Activated CD4-positive, CD25-positive, alpha-beta regulatory T cell treated with anti-CD3 and anti-CD28 coated beads, Interleukin-2, amount 50 U/mL, for 72 hours (primary cell): ENCODE results near the gene RGS10.
"Not testable (repeated sequence)": the region's sequence is repeated elsewhere in the genome, so short reads cannot be mapped to it uniquely, and the experiment has no call there.

ENCODE experiments used
- DNase-seq: peaks from one replicate; pipeline ENCODE4 v3.0.0; 2021

Gene RGS10

DNA sequence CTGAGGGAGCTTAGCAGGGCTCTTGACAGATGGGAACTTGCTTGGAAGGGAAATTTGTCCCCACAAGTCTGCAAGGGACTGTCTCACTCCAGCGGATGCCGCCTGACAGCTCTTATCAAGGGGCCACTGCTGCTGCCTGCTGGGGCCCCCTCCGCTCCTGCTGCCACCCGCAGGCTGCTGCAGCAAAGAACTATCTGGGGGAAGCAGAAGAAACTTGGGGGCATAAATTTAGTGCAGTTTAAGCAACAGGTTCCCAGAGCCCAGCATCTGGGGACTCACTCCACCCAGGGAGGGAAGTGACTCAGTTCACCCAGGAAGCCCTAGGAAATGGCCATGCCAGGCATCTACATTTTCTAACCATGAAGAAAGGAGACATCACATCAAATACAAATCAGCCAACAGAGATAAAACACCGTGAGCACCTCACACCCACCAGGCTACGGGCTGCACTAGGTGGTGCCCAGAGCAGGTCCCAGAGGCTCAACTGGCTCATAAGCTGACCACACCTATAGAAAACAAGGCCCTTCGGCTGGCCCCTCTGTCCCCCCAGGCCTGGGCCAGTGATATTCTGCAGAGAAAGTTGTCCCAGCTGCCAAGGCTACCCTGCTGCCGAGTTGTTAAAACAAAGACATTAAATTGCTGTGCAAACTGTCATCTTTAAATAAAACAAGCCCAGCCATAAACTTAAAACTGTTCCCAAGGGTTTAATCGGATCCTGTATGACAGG, 3.7 kb downstream of the RGS10 start:
- DNase-seq, result peak; percentile 36

DNA sequence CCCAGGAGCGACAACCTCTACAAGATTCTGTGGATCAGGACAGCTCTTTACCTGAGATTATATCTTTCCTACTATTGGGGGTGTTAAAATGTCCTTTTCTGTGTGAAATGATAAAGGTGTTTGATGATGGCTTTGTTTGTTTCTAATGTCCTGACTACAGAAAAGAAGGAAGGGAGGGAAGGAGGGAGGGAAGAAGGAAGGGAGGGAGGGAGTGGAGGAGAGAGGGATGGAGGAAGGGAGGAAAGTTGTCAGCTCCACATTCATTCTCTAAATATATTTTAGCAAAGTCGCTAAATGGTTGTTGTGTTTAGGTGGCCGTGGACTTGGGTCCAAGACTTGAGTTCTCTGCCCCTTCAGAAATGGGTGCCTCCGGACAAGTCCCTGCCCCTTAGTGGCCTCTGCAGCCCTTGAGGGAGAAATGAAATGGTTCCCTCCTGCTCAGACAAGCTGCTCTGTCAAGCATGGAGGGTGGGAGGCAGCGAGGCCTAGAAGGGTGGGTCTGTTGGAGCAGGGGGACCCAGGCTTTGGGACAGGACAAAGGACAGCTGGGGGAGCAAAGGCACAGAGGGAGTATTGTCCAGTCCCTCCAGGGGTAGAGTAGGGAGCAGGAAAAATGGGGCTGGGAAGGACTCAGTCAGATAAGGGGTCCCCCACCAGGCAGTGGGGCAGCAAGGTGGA, 4.4 kb downstream of the RGS10 start:
- no peak for DNase-seq

DNA sequence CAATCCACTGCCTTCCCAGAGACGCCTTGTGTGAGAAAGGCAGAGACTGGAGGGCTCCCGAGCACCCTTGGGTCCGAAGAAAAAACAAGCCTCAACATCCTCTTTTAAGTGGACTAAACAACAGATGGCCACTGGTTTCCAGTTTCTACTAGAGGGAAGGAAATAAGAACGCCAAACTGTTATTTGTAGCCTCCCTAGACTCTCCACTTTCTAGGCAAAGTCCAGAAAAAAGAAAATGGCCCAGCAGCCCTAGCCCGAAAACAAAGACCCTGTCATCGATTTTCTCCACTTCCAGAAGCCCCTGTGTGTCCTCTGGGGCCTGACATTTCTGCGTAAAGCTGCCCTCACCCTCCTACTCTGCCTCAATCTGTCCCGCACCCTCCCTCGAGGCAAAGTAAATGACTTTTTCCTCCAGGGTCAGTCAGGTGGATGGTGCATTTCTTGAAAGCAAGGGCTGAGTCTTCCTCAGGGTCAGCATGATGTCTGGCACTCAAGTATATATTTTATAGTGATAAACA, 6.0 kb downstream of the RGS10 start:
- DNase-seq, result no peak

DNA sequence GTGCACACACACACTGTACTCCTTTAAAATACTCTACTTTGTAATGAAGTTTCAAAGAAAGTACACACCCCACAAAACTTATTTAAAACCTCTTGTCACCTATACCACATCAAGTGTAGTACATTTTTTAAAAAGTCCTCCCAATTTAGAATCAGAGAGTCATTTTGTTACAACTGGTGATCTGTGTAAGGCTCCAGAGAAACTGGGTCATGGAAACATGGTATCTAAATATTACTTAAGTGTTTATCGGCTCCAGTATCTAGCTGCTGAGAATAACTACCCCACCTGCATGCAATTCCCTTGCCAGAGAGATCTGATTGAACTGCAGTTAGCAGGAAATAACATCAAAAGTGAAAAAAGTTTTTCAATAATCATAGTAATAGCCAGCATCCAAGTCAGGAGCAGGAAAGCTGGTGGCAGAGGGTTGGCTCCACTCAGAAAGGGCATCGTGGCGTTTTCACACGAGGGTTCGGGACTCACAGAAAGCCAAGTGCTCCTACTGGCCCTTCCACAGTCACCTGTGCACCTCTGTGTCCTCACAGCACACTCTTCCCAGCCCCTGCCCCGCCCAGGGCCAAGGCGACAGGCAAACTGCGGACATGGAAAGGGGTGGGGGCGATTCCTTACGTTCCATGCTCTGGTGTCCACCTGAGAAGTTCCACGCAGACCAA, 6.5 kb downstream of the RGS10 start:
- no peak for DNase-seq

DNA sequence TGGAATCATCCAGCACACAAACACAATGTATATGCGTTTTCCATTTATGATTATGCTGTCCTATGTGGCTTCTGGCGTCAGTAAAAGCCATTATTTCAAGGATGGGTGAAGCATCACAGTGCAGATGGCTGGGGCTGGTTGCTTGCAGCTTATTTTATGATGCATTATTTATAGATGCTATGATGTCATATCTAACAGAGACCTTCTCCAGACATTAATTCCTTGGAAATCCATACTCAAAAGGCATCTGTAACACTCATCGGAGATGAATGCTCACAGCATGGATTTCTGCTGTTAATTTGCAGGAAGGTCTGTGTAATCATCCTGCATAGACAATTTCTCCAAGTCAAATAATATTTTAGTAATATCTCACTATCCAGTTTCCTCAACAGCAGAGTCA, 7.2 kb downstream of the RGS10 start:
- DNase-seq, result no peak

DNA sequence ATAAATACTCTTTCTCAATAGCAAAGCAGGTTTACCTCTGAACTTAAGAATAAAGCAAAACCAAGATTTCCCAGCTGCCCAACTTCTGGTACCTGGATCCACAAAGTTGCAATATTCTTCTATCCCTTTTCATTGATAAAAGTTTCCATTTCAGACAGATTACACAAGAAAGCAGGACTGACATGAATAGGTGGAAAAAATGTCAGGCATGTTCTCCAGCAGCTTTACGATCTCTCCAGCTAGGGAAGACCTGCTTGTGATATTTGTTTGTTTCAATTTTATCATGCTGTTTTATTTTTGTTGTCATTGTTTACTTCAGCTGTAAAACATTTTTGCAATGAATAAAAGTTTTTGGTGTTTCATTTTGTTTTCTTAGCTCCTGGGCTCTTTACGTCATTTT, 9.0 kb downstream of the RGS10 start:
- DNase-seq, result no peak

DNA sequence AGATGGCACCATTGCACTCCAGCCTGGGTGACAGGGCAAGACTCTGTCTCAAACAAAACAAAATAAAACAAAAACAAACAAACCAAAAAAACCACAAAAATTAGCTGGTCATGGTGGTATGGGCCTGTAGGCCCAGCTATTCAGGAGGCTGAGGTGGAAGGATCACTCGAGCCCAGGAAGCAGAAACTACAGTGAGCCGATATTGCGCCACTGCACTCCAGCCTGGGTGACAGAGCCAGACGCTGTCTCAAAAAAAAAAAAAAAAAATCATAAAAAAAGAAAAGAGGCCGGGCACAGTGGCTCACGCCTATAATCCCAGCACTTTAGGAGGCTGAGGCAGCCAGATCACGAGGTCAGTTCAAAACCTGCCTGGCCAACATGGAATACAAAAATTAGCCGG, 9.7 kb downstream of the RGS10 start:
- DNase-seq, result not testable (repeated sequence)

DNA sequence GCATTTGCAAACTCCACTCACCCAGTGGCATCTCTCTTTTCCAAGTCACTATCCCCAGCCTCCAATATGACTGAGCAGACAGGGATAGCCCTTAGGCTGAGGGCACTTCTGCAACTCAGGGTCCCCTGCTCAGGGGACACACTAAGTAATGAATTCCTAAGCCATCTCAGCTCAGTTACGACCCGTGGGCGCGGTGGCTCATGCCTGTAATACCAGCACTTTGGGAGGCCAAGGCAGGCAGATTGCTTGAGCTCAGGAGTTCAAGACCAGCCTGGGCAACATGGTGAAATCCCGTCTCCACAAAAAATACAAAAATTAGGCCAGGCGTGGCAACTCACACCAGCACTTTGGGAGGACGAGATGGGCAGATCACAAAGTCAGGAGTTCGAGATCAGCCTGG, 10.3 kb downstream of the RGS10 start:
- not testable (repeated sequence) for DNase-seq

DNA sequence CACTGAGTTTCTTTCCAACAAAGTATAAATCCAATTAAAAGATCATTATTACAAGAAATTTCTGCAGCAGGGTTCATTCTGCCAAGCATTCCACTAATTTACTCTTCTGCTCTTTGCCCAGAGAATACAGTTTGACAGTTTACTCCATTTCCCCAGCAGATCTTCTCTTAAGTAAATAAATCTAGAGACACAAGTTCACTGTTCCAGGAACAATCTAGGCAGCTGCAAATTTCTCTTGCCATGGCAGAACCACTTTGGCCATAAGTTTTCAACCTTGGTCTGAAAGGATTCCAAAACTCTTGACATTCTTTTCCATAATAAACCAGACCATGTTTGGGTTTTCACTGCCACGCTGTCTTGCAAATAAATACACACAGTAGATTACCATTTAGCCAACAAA, 11.5 kb downstream of the RGS10 start:
- no peak for DNase-seq

DNA sequence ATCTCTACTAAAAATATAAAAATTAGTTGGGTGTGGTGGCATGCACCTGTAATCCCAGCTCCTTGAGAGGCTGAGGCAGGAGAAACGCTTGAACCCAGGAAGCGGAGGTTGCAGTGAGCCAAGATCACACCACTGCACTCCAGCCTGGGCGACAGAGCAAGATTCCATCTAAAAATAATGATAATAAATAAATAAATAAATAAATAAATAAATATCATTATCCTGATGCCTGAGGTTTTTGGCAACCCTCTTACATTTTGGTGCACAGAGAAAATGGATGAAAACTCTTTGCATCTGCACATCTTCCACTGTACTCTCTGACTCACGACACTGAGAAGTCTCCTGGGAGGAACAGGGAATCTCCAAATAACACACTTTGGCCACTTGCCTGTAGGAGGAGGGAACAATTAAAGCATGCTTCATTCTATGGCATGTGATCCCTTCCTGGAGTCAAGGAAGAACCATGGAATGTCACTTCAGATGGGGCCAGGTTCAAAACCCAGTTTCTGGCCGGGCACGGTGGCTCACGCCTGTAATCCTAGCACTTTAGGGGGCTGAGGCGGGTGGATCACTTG, 13.8 kb downstream of the RGS10 start:
- DNase-seq, result not testable (repeated sequence)

DNA sequence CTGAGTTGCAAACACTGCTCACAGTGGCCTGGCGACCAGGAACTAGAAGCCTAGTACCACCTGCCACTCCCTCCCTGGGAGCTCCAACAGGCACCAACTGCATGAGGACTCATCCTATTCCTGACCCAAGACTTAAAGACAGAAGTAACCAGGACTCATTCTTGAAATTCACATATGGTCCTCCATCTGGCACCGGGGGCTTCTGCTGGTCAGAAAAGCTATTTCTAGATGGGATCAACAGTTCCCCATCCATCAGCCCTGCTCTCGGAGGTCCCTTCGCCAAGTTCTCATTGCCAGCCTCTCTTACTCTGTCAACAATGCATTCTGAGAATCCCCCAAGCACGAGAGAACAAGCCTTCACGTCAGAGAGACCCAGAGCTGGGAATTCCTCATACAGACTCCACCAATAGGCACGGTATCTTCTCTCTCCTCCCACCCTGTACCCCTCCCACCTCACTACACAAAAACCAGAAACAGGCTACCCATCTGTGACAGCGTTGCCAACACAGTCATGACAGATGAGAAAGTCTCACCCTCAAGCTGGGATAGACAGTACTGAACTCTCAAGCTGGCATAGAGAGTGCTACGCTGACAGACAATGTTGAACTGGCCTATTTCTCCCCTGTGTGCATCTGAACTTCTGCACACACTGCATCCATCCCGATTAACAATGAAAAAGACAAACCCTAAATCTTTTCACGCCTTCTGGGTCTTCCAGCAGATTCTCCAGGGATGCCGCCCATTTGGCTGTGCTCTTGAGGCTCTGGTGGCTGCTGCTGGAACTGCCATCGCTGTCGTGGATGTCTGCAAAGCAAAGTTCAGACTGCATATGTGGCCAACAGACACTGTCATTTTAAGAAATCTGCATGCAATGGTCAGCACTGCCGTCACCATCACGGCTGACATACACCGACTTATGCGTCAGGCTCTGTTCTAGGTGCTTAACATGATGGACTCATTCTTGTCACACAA, 15.6 kb downstream of the RGS10 start:
- DNase-seq, result no peak

DNA sequence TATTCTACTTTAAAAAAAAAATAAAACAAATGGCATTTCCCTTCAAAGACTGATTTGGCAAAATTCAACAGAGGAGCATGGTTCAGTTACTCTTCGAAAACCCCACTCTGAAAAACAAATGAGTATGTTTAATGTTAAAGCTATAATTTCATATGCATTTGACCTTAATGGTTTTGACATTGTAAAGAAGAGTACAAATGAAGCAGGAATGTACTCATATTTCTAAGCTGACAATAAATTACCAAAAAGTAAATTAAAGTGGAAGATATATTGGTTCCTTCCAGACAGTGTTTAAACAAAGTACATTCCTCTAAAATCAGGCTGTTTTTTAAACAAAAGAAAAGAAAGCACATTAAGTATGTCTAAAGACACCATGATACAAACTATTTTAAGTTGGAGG, 16.4 kb downstream of the RGS10 start:
- DNase-seq, result no peak

DNA sequence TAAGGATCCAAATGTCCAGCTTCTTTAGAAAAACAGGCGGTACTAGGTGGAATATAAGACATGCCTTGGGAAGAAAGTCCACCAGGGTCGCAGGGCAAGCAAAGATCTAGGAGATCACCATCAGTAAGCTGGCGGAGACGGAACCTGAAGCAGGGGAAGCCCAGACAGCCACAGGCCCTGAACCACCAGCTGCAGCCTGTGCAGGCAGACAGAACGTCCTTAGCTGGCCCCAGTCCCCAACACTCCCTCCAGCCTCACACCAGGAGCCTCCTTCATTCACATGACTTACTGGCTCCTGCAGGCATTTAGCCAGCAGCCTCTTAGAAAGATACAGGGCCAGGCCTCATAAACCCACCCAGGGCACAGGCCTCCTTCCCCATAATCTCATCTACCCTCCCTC, 17.4 kb downstream of the RGS10 start:
- no peak for DNase-seq

DNA sequence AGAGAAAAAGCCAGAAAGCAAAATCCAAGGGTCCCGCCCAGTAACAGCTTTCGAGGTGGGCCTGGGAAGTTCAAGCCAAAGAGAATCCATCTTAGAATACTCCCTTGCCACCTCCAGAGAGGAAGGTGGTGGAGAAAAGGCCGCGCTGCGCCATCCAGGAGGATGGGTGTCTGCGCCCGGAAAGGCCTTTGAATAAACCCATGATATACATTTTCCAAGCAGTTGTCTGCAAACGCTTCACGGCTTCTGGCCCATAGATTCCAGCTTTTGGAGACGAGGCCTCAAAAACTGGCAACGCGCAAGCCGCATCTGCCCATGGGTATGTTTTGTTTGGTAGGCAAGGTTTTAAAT, 17.8 kb downstream of the RGS10 start:
- DNase-seq, result no peak

DNA sequence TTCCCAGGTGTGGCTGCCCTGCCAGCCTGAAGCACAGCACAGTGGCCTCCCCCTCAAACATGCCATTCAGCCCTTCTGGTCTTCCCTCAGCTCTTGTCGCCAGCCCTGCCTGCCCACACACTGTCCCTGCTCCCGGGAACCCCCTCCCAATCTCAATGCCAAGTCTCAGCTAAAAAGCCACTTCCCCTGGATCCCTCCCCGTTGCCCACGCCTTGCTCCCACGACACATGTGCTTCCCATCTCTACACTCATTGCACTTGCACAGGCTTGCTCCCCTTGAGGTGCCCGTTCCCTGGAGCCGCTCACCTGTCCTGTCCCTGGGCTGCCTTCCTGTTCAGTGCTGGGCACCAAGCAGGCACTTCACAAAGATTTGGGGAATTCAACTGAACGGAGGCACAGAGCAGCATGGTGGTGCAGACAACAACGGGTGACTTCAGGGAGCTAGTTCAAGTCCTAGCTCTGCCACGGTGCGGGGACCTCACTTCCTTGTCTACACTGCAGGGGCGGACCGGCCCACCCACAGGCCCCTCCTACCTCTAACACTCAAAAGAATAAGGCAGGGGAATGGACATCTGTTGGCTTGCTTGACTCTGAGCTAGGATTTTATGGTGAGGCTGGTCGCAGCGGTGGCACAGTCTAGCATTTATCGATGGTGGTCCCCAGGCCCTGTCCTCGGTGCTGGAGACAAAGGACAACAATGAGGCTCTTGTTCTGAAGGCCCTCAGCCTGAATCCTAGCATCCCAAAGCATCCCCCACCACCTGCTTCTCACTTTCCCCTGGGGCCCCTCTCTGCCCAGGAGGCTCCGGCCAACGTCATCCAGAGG, 18.4 kb downstream of the RGS10 start:
- no peak for DNase-seq

DNA sequence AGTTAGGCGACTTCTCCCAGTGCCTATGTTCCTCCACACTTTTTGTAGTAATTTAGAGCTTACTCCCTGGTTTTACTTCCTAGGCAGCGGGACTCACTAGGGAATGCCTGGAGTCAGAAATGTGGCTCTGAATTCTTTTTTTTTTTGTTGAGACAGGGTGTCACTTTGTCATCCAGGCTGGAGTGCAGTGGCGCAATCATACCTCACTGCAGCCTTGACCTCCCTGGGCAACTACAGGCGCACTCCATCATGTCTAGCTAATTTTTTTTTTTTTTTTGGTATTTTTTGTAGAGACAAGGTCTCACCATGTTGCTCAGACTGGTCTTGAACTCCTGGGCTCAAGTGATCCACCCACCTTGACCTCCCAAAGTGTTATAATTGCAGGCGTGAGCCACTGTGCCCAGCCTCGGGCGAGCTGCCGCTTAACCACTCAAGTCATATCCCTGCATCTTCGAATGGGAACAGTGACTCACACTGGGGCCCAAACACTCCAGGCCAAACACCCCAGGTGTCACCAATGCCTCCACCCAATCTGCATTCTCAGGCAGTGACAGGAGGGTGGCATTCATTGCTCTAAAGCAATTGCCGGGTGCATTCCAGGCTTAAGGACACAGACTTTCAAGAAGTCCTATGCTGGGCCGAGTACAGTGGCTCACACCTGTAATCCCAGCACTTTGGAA, 19.6 kb downstream of the RGS10 start:
- no peak for DNase-seq

DNA sequence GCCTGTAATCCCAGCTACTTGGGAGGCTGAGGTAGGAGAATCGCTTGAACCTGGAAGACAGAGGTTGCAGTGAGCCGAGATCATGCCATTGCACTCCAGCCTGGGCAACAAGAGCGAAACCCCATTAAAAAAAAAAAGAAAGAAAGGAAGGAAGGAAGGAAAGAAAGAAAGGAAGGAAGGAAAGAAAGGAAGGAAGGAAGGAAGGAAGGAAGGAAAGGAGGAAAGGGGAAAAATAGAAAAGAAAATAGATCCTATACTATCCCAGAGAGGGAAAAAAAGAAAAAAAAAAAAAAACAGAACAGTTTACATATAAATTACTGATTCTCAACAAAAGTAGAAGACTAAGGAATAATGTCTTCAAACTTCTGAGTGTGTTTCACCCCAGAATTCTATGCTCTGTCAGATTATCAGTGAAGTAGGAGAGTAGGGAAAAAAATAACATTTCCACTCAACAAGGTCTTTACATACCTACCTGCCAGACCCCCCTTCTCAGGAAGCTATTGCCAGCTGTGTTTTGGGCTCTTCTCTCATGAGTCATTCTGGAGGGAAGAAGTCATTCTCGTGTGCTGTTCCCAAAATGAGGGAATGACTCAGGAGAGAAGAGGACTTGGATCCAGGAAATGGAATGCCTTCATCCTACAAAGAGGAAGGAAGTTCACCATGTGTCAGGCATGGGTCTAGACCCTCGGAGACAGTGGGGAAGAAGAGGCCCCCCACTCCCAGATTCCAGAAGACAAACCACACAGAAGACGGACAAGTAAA, 20.9 kb downstream of the RGS10 start:
- DNase-seq, result no peak

DNA sequence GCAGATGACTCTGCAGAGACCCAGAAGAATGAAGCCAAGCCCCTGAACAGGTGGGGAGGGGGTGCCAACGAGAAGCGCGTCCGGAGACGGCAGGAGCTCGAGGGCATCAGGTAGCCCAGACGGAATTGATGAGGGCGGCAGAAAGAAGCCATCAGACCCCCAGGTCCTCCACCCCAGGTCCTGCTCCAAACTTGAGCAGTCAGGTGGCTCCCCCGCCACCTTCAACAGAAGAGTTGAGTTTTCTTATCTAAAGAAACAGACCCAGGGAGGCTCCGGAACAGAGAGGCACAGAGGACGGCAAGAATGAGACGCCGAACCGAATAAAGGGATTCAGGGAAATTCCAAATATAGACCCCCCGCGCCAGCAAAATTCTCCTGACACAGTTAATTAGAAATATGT, 22.2 kb downstream of the RGS10 start:
- no peak for DNase-seq

DNA sequence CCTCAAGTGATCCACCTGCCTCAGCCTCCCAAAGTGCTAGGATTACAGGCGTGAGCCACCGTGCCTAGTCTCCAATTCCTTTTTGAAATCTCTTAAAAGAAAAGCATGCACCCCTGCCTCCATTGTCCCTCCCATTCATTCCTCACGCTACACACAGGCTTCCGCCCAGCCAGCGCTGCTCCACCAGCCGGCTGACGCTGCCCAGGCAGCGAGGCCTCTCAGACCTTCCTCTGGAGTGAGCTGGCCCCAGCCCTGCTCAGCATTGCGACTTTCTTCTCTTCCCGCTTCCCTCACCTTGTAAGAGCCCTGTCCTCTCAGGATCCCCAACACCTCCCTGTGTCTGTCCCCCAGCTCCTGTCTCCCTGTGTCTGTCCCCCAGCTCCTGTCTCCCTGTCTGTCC, 23.6 kb downstream of the RGS10 start:
- DNase-seq, result no peak

DNA sequence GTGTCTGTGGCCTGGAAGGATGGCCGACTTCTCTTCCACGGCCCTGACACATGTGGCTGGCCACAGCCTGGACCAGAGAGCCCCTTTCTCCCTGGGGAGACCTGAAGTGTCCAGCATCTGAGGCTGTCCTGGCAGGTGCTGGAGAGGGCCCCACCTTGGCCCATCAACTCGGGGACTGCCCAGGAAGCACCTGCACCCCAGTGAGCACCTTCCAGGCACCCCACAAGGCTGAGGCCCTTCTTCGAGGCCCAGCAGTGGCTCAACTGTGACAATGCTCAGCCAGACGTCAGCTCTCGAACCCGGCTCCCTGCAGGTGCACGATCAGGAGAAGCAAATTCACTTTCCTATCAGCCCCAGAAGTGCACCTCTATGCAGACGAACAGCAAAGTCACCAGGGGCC, 24.3 kb downstream of the RGS10 start:
- no peak for DNase-seq
